Measurements from ENCODE around the gene PNLIPRP3.

PNLIPRP3 gene

GRCh38 chr10:116486770-116487448 lies 59.3 kb downstream of the PNLIPRP3 start:
- ATAC-seq, result no peak
- no peak for TF ChIP-seq CREB5 (CRISPR knock-in tag; IDR thresholded peaks at IDR 0.05; ENCODE audit: low read depth)
- TF ChIP-seq TOX (CRISPR knock-in tag; IDR thresholded peaks at IDR 0.05; ENCODE audit: borderline replicate concordance), result no peak
- TF ChIP-seq GLIS3 (CRISPR knock-in tag; IDR thresholded peaks at IDR 0.05), result no peak
- TF ChIP-seq ZNF70 (CRISPR knock-in tag; IDR thresholded peaks at IDR 0.05), result no peak
- no peak for TF ChIP-seq TCF4 (CRISPR knock-in tag; IDR thresholded peaks at IDR 0.05; ENCODE audit: borderline replicate concordance)
- TF ChIP-seq ARNTL (CRISPR knock-in tag; IDR thresholded peaks at IDR 0.05; ENCODE audit: borderline replicate concordance, low read depth), result no peak
- no peak for TF ChIP-seq BACH2 (CRISPR knock-in tag; IDR thresholded peaks at IDR 0.05; ENCODE audit: borderline replicate concordance)
- no peak for TF ChIP-seq CSDC2 (CRISPR knock-in tag; IDR thresholded peaks at IDR 0.05)
- TF ChIP-seq TSHZ2 (CRISPR knock-in tag; IDR thresholded peaks at IDR 0.05), result no peak
- no peak for TF ChIP-seq ESRRG (CRISPR knock-in tag; IDR thresholded peaks at IDR 0.05)
- TF ChIP-seq CSRNP3 (CRISPR knock-in tag; IDR thresholded peaks at IDR 0.05), result no peak
- no peak for TF ChIP-seq SNAI2 (CRISPR knock-in tag; IDR thresholded peaks at IDR 0.05)
- no peak for TF ChIP-seq ZNF565 (CRISPR knock-in tag; conservative IDR thresholded peaks at IDR 0.05; ENCODE audit: low read depth)

GRCh38 chr10:116487522-116488430 lies 60.1 kb downstream of the PNLIPRP3 start:
- ATAC-seq, result no peak

More at GRCh38 chr10:116487522-116488430, 60.1 kb downstream of the PNLIPRP3 start:
- TF ChIP-seq ISL1 (CRISPR knock-in tag; IDR thresholded peaks at IDR 0.05) (no peak), GLIS3 (CRISPR knock-in tag; IDR thresholded peaks at IDR 0.05) (no peak), OSR1 (CRISPR knock-in tag; IDR thresholded peaks at IDR 0.05) (no peak), PPARA (CRISPR knock-in tag; IDR thresholded peaks at IDR 0.05; ENCODE audit: borderline replicate concordance) (no peak), POU6F1 (CRISPR knock-in tag; IDR thresholded peaks at IDR 0.05; ENCODE audit: borderline replicate concordance, low read depth) (no peak), ZNF70 (CRISPR knock-in tag; IDR thresholded peaks at IDR 0.05) (no peak), ZFP3 (CRISPR knock-in tag; IDR thresholded peaks at IDR 0.05) (no peak), ARNTL (CRISPR knock-in tag; IDR thresholded peaks at IDR 0.05; ENCODE audit: borderline replicate concordance, low read depth) (no peak), TCF4 (CRISPR knock-in tag; IDR thresholded peaks at IDR 0.05; ENCODE audit: borderline replicate concordance) (no peak), RARB (CRISPR knock-in tag; IDR thresholded peaks at IDR 0.05) (no peak), CREB5 (CRISPR knock-in tag; IDR thresholded peaks at IDR 0.05; ENCODE audit: low read depth) (no peak), TSHZ2 (CRISPR knock-in tag; IDR thresholded peaks at IDR 0.05) (no peak), ZNF8 (CRISPR knock-in tag; IDR thresholded peaks at IDR 0.05) (no peak), PATZ1 (CRISPR knock-in tag; IDR thresholded peaks at IDR 0.05; ENCODE audit: borderline replicate concordance) (no peak)

All from SK-N-SH treated with all-trans-retinoic acid at 6 μM for 48 hours (cell line).